ENCODE measurements around the gene AANAT. TPM values are rescaled to one million over a fixed set of nuclear protein-coding genes. Genes with fewer than 3 reads are reported as not detected.

The AANAT gene
- total RNA-seq, 1 experiment from 2014 or later: not detected

- DNase-seq: no peak
- no peak overlapping the region for H3K4me3 ChIP-seq
- no peaks in the 10 kb centered on the region; the same call in 1 of the 2 replicates for H4K20me1 ChIP-seq (ENCODE audit: insufficient read depth)
- no peaks in the 10 kb centered on the region for H3K36me3 ChIP-seq (ENCODE audit: low read depth)
- no peaks in the 10 kb centered on the region for H3K27me3 ChIP-seq (ENCODE audit: insufficient read depth, low read depth)
- H3K9me2 ChIP-seq (ENCODE audit: insufficient read depth): no peaks in the 10 kb centered on the region
- H2AFZ ChIP-seq: no peak overlapping the region
- no peak overlapping the region for H3K4me2 ChIP-seq
- ChIA-PET CTCF (no interaction called here), POLR2A (ENCODE audit: unreplicated experiment) (no interaction called here)
- intact Hi-C loops (cut with micrococcal nuclease; ENCODE audit: unreplicated experiment): no loop called here
- TF ChIP-seq EZH2 (IDR thresholded peaks at IDR 0.05; ENCODE audit: low read depth) (no peak), CTCF (conservative IDR thresholded peaks at IDR 0.05) (no peak)
- H3K4me1 ChIP-seq (replicated peaks; ENCODE audit: insufficient read depth): no peaks in the 10 kb centered on the region
- no peak overlapping the region for H3K27ac ChIP-seq
- no TSS peak for BruUV-seq (replicated peaks)
- peaks cover 3% of the 10 kb centered on the region; the same call in 1 of the 2 replicates for H3F3A ChIP-seq (ENCODE audit: insufficient read depth, low read depth)
- H3K9me3 ChIP-seq (ENCODE audit: insufficient read depth, low read depth): no peaks in the 10 kb centered on the region
- peaks cover 26% of the 10 kb centered on the region for H3K79me2 ChIP-seq (ENCODE audit: low read depth)
Measured at GRCh38 chr17:76431509-76431908, 35.9 kb upstream of the AANAT start.

- intact Hi-C loops (cut with micrococcal nuclease; ENCODE audit: unreplicated experiment): no loop called here
- Histone ChIP-seq H4K20me1 (ENCODE audit: insufficient read depth) (no peaks in the 10 kb centered on the region; the same call in 1 of the 2 replicates), H3K36me3 (ENCODE audit: low read depth) (no peaks in the 10 kb centered on the region), H2AFZ (no peak overlapping the region), H3K27me3 (ENCODE audit: insufficient read depth, low read depth) (no peaks in the 10 kb centered on the region), H3K9me3 (ENCODE audit: insufficient read depth, low read depth) (no peaks in the 10 kb centered on the region), H3K4me2 (no peak overlapping the region), H3K9me2 (ENCODE audit: insufficient read depth) (no peaks in the 10 kb centered on the region), H3F3A (ENCODE audit: insufficient read depth, low read depth) (peaks cover 3% of the 10 kb centered on the region; the same call in 1 of the 2 replicates), H3K4me3 (no peak overlapping the region), H3K27ac (no peak overlapping the region), H3K79me2 (ENCODE audit: low read depth) (peaks cover 29% of the 10 kb centered on the region), H3K4me1 (replicated peaks; ENCODE audit: insufficient read depth) (no peaks in the 10 kb centered on the region)
- no TSS peak for BruUV-seq (replicated peaks)
- no peak for DNase-seq
- TF ChIP-seq EZH2 (IDR thresholded peaks at IDR 0.05; ENCODE audit: low read depth): no peak
- TF ChIP-seq CTCF (conservative IDR thresholded peaks at IDR 0.05): no peak
- CTCF ChIA-PET: interaction anchor here (0.5 kb wide), 1 partner anchor 103 kb away, joined by 6 read pairs; no protein-coding TSS in a partner anchor
- POLR2A ChIA-PET (ENCODE audit: unreplicated experiment): no interaction called here
Measured at GRCh38 chr17:76432004-76432403, 35.4 kb upstream of the AANAT start.

- TF ChIP-seq EZH2 (IDR thresholded peaks at IDR 0.05; ENCODE audit: low read depth): no peak
- TF ChIP-seq CTCF (conservative IDR thresholded peaks at IDR 0.05): peak; percentile 64
- H4K20me1 ChIP-seq (ENCODE audit: insufficient read depth): no peaks in the 10 kb centered on the region; the same call in 1 of the 2 replicates
- ChIA-PET CTCF (no interaction called here), POLR2A (ENCODE audit: unreplicated experiment) (no interaction called here)
- no TSS peak for BruUV-seq (replicated peaks)
- H3K27ac ChIP-seq: no peak overlapping the region
- H3K4me3 ChIP-seq: no peak overlapping the region
- H3K9me2 ChIP-seq (ENCODE audit: insufficient read depth): no peaks in the 10 kb centered on the region
- no peak overlapping the region for H2AFZ ChIP-seq
- H3K36me3 ChIP-seq (ENCODE audit: low read depth): no peaks in the 10 kb centered on the region
- no peak for DNase-seq
- intact Hi-C loops (cut with micrococcal nuclease; ENCODE audit: unreplicated experiment): no loop called here
- no peak overlapping the region for H3K4me2 ChIP-seq
- H3K9me3 ChIP-seq (ENCODE audit: insufficient read depth, low read depth): no peaks in the 10 kb centered on the region
- no peaks in the 10 kb centered on the region for H3K4me1 ChIP-seq (replicated peaks; ENCODE audit: insufficient read depth)
- peaks cover 35% of the 10 kb centered on the region for H3K79me2 ChIP-seq (ENCODE audit: low read depth)
- no peaks in the 10 kb centered on the region for H3K27me3 ChIP-seq (ENCODE audit: insufficient read depth, low read depth)
- peaks cover 3% of the 10 kb centered on the region; the same call in 1 of the 2 replicates for H3F3A ChIP-seq (ENCODE audit: insufficient read depth, low read depth)
Measured at GRCh38 chr17:76432712-76433336, 34.6 kb upstream of the AANAT start.

Measured in PC-9 (cell line).